GM21423 (cell line): ENCODE data around the gene LTBP1.

Experiments
- ATAC-seq: cut with Tn5 transposase; IDR thresholded peaks from one replicate; pipeline ENCODE4 v1.9.1; 2021; ENCODE audit warnings: mild to moderate bottlenecking, moderate library complexity; ENCODE audit not compliant: unreplicated experiment

Gene LTBP1

DNA sequence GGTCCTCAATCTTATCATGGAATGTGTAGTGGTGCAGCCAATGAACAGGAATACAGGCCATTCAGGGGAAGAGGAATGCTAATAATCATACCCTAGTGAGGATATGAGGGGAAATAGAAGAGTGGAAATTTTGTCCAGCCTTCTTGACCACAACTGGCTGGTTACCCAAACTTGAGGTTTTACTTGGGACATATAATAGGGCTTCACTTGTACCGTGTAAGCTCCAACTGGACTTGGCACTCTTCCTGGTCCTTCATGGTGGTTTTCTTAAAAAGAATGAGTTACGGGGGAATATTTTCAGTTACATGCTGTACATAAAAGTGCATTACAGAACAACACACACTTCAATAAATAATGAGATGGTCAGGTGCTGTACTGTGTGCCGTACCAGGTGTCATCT, 294.8 kb downstream of the LTBP1 start:
- no peak for ATAC-seq

- ATAC-seq = no peak
These were observed 296.1 kb downstream of the LTBP1 start for GRCh38 chr2:33242845-33243244.

GRCh38 chr2:33246432-33246831, 299.7 kb downstream of the LTBP1 start:
- no peak for ATAC-seq

- ATAC-seq = no peak
These were observed 300.6 kb downstream of the LTBP1 start for GRCh38 chr2:33247365-33247764.

DNA sequence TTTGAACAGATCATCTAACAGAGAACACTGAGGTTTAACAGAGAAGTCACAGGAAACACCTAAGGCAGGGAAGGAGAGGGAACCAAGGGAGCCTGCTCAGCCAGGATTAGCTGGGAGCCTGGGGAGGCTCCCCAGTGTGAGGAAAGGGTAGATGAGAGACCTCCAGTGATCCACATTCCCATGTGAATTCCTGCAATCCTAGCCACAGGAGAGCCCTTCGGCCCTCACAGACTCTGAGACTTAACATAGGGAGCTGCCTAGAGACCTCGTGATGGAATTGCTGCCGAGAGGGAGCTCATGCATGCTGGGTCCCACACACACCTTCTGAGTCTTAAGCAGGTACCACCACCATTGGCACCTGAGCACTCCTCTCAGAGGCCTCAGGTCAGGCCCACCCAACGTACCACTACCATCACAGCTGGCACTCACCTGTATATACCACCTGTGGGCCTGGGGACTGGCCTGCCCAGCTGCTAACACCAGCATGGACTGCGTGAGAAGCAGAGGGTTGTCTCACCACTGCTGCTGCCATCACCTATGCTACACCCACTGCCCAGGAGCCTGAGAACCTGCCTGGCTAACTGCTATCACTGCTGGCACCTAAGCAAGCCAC, 303.8 kb downstream of the LTBP1 start:
- no peak for ATAC-seq

DNA sequence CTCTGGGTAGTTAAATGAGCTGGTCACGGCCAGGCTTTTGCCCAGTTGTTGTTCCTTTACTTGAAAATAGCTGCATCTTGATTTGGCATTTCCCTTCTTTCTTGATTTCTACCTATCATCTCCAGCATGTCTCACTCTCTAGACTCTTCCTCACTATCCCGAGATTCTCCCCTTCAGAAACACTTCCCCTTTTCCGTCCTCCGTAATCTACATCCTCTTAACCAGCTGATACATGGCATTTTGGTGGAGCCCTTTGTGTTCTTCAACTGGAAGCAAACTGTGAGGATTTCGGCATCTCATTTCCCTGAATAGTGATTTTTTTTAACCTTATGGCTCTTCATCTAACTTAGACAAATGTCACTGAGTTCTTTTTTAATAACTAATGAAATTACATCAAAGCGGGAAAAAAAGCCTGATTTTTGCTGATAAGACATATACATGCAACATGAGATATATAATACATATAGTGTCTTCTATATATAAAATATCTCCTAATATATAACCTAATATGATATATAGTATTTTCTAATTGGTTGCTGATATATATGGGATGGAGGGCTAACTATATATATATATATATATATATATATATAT, 309.5 kb downstream of the LTBP1 start:
- ATAC-seq = no peak

GRCh38 chr2:33258387-33258786, 311.6 kb downstream of the LTBP1 start:
- ATAC-seq = no peak

DNA sequence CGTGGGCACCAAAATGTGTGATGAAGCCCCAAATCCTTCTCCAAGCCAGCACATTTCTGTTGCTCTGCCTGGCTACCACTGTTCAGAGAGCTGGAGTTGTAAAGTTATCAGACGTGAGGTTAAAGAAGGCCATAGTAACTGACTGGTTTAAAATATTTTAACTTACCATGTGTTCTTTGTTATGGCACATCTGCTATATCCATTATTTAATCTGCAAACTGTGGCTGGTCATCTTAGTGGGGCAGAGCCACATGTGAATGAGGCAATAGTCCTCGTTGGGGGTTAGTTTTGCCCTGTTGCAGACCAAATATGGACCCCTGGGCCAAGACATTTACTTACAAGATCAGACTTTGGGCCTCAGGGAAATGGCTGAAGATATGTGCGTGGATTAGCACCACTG, 315.3 kb downstream of the LTBP1 start:
- no peak for ATAC-seq

DNA sequence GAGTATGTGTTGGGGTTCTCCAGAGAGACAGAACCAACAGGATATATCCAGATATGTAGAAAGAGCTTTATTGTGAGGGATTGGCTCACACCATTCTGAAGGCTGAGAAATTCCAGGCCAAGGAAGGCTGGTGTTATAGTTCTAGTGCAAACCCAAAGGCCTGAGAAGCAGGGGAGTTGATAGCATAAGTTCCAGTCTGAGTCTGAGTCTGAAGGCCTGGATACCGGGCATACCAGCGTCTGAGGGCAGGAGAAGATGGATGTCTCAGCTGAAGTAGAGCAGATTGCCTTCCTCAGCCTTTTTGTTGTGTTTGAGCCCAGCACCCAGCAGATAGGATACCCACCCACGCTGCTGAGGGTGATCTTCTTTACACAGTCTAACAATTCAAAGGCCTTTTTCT, 318.0 kb downstream of the LTBP1 start:
- ATAC-seq = no peak

DNA sequence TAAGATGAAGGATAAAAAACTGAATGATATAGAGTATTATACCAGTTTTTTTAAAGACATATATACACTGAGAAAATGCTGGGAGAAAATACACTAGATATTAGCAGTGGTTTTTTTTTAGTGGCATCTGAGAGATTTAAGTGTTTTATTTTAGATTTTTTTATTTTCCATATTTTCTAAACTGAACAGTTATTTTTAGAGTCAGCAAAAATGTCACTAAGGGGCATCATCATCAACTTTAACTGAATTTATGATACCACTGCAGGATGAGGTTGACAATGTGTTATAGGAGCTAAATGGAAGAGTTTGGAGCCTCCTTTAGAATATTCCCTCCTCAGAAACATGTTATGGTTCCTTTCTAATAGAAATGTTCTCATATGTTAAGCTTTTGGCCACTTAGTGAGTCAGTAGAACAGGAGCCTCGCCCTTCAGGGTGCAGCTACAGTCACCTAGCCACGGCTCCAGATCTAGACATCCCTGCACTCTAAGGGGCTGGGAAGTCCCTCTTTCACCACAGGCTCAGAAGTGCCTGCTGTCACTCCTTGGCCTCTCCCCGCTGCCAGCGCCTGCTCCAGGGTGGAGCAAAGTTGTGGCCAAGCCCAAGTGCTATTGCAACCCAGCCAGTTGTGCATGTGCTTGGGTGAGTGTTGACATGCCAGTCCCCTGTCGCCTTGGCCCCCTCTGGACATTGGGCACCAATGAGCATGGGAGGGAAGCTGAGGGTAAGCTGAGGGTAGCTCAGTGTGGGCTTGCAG, 319.0 kb downstream of the LTBP1 start:
- ATAC-seq = no peak

DNA sequence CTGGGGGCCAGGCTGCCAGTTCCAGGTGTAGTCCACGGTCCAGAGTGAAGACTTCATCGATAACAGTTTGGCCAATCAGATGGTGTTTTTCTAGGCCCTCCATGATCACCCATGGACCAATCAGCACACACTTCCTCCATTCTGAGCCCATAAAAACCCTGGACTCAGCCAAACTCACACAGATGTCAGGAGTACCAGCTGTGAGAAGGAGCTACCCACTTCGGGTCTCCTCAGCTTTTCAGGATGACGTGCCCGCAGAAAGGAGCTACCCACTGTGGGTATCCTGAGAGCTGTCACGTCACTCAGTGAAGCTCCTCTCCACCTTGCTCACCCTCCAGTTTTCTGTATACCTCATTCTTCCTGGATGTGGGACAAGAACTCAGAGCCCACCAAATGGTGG, 319.7 kb downstream of the LTBP1 start:
- no peak for ATAC-seq

DNA sequence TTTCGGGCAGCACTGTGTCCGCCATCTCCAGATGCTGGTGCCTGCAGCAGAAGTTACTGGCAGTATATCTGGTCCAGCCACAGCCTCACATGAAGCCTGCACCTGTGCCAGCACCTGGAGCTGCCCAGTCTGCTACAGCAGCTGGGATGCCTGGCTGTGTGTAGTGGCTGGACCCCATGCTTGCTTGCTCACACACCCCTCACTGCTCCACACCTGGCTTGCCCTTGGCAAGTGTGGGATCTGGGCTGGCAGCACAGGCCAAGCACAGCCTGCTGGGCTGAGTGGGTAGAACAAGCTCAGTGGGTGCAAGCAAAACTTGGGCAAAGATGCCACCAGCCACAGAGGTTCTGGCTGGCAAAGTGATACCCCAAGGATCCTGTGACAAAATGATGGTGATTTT, 320.3 kb downstream of the LTBP1 start:
- no peak for ATAC-seq

DNA sequence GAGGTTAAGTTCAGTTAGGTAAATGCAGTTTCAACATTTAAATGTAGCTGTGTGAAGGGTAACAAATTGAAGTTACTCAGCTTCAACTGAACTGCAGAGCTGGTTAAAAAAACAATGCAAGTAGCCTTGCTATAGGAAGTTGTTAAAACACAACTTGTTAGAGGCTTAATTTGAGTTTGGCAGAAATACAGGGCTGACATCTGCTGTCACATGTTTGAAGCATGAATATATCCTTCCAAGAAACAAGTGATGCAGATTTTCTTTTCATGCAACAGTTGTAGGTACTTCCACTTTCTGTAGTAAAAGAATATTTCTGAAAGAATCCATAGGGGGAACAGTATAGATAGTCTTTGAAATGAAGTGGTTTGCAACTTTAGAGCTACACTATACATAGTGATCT, 321.0 kb downstream of the LTBP1 start:
- ATAC-seq = no peak

GRCh38 chr2:33268246-33268831, 321.6 kb downstream of the LTBP1 start:
- no peak for ATAC-seq

DNA sequence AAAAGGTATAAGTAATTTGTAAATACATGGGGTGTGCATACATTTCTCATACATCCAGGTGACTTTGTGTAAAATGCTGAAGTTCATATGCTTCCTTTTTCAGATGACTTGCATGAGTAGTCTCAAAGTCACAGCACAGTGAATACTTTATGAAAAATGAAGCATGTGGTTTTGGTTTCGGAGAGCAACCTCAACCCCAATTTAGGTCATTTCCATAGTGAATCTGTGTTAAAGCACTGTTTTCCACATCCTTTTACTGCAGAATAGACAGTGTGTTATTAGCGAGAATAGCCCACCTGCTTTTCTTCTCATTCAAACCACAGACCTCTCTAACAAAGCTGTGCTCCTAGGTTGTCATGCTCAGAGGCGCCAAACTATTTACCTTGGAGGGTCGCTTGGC, 325.2 kb downstream of the LTBP1 start:
- peak; percentile 99 for ATAC-seq

DNA sequence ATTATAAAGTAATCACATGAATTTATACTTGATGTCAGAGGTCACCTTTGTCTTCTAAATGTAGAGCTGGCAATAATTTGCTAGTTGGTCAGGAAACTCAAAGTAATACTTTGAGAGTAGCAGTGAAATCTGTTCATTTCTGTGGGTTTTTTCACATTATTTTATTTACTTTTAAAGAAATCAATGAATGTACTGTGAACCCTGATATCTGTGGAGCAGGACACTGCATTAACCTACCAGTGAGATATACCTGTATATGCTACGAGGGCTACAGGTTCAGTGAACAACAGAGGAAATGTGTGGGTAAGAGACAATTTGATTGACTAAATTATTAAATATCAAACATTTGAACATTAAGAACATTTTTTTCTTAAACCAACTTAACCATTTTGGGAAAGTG, 326.7 kb downstream of the LTBP1 start:
- ATAC-seq = no peak

DNA sequence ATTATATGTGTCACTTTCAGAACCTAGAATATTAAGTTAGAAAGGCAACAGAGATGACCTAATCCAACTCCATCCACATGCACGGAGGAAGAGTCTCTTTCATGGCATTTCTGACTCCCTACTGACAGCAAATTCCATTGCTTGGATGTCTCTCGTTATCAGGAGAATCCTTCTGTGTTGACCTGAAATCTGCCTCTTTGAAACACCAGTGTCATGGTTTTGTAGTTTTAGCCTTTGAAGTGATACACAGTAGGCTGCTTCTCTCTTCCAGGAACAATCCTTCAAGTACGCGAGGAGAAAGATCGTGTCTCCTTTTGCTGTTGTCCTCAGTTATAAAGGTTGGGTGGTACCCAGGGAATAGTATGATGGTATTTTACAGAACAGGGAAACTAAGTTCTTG, 327.8 kb downstream of the LTBP1 start:
- ATAC-seq = no peak

- no peak for ATAC-seq
These were observed 329.1 kb downstream of the LTBP1 start for GRCh38 chr2:33275689-33276444.

- ATAC-seq = no peak
These were observed 330.3 kb downstream of the LTBP1 start for GRCh38 chr2:33277002-33277426.

- ATAC-seq = no peak
These were observed 331.6 kb downstream of the LTBP1 start for GRCh38 chr2:33278245-33278943.

DNA sequence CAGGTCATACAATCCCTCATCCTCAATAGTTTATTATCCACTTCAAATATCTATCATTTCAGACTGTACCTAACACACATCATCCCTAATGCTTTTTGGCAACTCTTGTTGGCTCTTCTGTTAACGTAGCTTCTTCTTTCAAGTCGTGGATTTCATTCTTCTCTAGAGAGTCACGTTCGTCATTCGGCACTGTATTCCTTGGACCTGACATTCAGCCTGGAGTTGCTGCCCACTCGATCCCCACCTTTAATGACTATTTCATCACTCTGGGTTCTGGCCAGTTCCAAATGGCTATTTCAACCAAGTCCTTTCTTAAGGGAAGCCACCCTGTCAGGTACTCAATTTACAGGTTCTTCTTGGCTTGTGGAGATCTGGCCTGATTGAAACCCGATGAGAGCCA, 337.5 kb downstream of the LTBP1 start:
- ATAC-seq = no peak
